Measurements from ENCODE around the gene HDAC7.

- TF ChIP-seq MYC (CRISPR knock-in tag; IDR thresholded peaks at IDR 0.05; ENCODE audit: borderline replicate concordance) = no peak
- TF ChIP-seq CTCF (CRISPR knock-in tag; IDR thresholded peaks at IDR 0.05) = no peak
- no peak for TF ChIP-seq MTA1 (CRISPR knock-in tag; IDR thresholded peaks at IDR 0.05; ENCODE audit: borderline replicate concordance)
- TF ChIP-seq ZNF567 (CRISPR knock-in tag; IDR thresholded peaks at IDR 0.05; ENCODE audit: borderline replicate concordance) = no peak
Observed at GRCh38 chr12:47862881-47863280, 43.2 kb upstream of the HDAC7 start.

Measured in HepG2 (cell line).